ENCODE results near the gene ANTXR2. TPM values are rescaled to one million over a fixed set of nuclear protein-coding genes. Genes with fewer than 3 reads are reported as not detected.
A peak's percentile ranks its signal among the peaks of the same experiment; 100 is the strongest.

The ANTXR2 gene
- total and polyA plus RNA-seq, 9 of the 15 experiments (the other 6 are each of a cell fraction or from before 2014, with no cell fraction given): 10.1 to 83.8 (median 60.3) TPM

DNA sequence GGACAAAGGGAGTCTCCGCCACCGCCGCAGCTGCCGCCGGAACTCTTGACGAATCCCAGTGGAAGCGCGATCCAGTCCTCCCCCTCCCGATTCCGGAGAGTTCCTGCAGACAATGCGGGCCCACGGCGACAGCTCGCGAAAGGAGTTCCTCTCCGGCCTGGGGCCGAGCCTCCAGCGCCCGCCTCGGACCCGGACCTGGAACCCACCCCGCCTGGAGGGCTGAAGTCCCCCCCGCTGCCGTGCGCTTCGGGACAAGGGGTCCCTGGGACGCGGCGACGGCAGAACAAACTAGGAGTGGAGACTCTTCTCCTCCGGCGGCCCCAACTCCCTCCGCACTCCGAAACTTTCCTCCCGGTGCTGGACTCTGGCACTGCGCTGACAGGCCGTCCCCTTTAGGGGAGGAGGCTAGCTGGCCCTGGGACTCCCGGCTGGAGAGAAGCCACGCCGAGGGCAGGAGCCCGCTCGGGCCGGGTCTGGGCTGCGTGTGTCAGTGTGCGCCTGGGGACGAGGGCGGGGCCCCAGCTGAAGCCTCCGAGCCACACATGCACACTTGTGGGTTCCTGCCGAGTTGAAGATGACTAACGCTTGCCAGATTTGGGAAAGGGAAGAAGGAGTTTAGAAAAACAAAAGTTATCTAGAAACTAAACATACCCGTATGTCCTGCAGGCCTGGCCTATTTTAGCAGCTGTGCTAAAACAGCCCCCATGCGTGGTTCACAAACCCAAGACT is at the start of gene ANTXR2 (continued):
- TF ChIP-seq L3MBTL2 (IDR thresholded peaks at IDR 0.05) (peak; percentile 86; the same call in 1 of the 2 replicates), GABPB2 (CRISPR knock-in tag; conservative IDR thresholded peaks at IDR 0.05) (no peak), MIER1 (IDR thresholded peaks at IDR 0.05; ENCODE audit: low read depth) (no peak), NFE2 (IDR thresholded peaks at IDR 0.05; ENCODE audit: low read depth) (no peak; the same call in 1 of the 2 replicates), MTF1 (CRISPR knock-in tag; IDR thresholded peaks at IDR 0.05; ENCODE audit: borderline replicate concordance) (no peak), CBX3 (IDR thresholded peaks at IDR 0.05; ENCODE audit: borderline replicate concordance in 1 of 2, low read length in 2 of 2) (no peak; a peak in 1 of 3 replicates), ZKSCAN1 (IDR thresholded peaks at IDR 0.05; ENCODE audit: low read depth, low read length) (no peak)
- TF ChIP-seq, protein P1, sequence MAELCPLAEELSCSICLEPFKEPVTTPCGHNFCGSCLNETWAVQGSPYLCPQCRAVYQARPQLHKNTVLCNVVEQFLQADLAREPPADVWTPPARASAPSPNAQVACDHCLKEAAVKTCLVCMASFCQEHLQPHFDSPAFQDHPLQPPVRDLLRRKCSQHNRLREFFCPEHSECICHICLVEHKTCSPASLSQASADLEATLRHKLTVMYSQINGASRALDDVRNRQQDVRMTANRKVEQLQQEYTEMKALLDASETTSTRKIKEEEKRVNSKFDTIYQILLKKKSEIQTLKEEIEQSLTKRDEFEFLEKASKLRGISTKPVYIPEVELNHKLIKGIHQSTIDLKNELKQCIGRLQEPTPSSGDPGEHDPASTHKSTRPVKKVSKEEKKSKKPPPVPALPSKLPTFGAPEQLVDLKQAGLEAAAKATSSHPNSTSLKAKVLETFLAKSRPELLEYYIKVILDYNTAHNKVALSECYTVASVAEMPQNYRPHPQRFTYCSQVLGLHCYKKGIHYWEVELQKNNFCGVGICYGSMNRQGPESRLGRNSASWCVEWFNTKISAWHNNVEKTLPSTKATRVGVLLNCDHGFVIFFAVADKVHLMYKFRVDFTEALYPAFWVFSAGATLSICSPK (IDR thresholded peaks at IDR 0.05; ENCODE audit: borderline replicate concordance): no peak
- TF ChIP-seq, protein P2, sequence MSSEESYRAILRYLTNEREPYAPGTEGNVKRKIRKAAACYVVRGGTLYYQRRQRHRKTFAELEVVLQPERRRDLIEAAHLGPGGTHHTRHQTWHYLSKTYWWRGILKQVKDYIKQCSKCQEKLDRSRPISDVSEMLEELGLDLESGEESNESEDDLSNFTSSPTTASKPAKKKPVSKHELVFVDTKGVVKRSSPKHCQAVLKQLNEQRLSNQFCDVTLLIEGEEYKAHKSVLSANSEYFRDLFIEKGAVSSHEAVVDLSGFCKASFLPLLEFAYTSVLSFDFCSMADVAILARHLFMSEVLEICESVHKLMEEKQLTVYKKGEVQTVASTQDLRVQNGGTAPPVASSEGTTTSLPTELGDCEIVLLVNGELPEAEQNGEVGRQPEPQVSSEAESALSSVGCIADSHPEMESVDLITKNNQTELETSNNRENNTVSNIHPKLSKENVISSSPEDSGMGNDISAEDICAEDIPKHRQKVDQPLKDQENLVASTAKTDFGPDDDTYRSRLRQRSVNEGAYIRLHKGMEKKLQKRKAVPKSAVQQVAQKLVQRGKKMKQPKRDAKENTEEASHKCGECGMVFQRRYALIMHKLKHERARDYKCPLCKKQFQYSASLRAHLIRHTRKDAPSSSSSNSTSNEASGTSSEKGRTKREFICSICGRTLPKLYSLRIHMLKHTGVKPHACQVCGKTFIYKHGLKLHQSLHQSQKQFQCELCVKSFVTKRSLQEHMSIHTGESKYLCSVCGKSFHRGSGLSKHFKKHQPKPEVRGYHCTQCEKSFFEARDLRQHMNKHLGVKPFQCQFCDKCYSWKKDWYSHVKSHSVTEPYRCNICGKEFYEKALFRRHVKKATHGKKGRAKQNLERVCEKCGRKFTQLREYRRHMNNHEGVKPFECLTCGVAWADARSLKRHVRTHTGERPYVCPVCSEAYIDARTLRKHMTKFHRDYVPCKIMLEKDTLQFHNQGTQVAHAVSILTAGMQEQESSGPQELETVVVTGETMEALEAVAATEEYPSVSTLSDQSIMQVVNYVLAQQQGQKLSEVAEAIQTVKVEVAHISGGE (CRISPR knock-in tag; IDR thresholded peaks at IDR 0.05): peak in 1 of 3 experiments; percentile 68; a peak in 2 of 6 replicates
- TF ChIP-seq, protein P3, sequence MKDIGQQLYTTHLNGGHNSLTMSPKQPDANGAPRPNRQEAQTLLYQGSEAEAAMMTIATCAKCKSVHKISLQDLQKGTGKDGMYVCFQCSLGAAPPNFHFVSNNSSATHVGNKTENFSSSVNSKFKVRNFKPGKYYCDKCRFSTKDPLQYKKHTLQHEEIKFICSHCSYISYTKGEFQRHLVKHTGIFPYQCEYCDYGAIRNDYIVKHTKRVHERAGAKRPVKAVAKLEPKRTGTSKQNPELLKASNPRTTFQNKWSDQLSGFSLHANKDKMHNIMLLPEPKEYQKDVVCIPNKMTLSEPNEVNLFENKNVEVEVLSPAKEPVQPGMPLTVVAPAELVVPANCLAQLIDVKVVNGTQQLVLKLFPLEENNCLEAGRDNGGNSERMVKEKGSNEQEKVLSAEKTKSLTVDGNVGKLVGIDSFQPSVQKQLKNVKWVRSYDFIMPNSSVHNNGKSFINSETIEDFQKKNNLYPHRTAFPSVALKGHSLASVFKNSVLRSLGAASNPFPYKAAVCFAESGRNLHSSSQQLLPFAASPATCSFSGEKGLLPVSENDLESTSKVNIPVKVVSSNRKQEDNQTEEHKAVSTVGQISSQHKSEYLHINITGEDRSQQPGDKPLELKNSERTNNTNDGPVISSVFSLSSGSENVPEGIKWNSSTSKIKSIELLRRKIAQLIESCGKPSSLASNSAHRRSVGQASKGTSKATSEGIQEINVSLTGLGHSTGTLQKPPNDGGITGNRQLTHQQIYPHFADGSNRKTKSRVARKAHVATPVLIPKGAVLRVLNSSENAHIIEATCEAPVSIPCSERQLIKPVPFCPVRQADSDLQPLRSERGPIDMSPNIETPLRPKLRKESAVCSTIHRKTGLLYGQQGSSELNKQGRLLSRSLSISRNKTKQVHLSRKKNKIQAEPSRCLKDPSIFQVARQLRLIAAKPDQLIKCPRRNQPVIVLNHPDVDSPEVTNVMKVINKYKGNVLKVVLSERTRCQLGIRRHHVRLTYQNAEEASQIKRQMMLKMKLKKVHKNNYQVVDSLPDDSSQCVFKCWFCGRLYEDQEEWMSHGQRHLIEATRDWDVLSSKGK (CRISPR knock-in tag; IDR thresholded peaks at IDR 0.05): no peak
- TF ChIP-seq, protein P4, sequence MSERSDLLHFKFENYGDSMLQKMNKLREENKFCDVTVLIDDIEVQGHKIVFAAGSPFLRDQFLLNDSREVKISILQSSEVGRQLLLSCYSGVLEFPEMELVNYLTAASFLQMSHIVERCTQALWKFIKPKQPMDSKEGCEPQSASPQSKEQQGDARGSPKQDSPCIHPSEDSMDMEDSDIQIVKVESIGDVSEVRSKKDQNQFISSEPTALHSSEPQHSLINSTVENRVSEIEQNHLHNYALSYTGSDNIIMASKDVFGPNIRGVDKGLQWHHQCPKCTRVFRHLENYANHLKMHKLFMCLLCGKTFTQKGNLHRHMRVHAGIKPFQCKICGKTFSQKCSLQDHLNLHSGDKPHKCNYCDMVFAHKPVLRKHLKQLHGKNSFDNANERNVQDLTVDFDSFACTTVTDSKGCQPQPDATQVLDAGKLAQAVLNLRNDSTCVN (CRISPR knock-in tag; IDR thresholded peaks at IDR 0.05): no peak
- TF ChIP-seq, protein P5, sequence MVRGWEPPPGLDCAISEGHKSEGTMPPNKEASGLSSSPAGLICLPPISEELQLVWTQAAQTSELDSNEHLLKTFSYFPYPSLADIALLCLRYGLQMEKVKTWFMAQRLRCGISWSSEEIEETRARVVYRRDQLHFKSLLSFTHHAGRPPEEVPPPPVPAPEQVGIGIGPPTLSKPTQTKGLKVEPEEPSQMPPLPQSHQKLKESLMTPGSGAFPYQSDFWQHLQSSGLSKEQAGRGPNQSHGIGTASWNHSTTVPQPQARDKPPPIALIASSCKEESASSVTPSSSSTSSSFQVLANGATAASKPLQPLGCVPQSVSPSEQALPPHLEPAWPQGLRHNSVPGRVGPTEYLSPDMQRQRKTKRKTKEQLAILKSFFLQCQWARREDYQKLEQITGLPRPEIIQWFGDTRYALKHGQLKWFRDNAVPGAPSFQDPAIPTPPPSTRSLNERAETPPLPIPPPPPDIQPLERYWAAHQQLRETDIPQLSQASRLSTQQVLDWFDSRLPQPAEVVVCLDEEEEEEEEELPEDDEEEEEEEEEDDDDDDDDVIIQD (CRISPR knock-in tag; IDR thresholded peaks at IDR 0.05): no peak

All from K562 (cell line).